H1 (cell line): ENCODE data around the gene WRAP73.
"Not testable (repeated sequence)": the region's sequence is repeated elsewhere in the genome, so short reads cannot be mapped to it uniquely, and the experiment has no call there.

ENCODE experiments used
- BCL11A ChIP-seq, 2 experiments: IDR thresholded peaks; one replicate each; pipeline ENCODE4 v1.6.1; 2011; ENCODE audit warnings: low read depth in 2 of 2, low read length in 2 of 2, mild to moderate bottlenecking in 2 of 2
- BRCA1 ChIP-seq: IDR thresholded peaks from 2 replicates; pipeline ENCODE4 v1.6.1; 2012; ENCODE audit warnings: low read depth, low read length, improper control_type of control experiment
- CREB1 ChIP-seq: IDR thresholded peaks from 2 replicates; pipeline ENCODE4 v1.6.1; 2012; ENCODE audit warnings: inconsistent platforms
- EZH2 ChIP-seq: fragments of 200-600 bp; sonication (generic); IDR thresholded peaks from 2 replicates; pipeline ENCODE4 v1.7.1; 2012; ENCODE audit warnings: low read depth, mild to moderate bottlenecking, moderate library complexity, low read length, inconsistent platforms; ENCODE audit not compliant: severe bottlenecking
- JUND ChIP-seq: IDR thresholded peaks from 2 replicates; pipeline ENCODE4 v1.6.1; 2011; ENCODE audit warnings: mild to moderate bottlenecking, improper control_type of control experiment, low read length
- MAFK ChIP-seq: IDR thresholded peaks from 2 replicates; pipeline ENCODE4 v1.6.1; 2012; ENCODE audit warnings: low read depth, mild to moderate bottlenecking, improper control_type of control experiment, low read length
- POLR2A ChIP-seq, 2 experiments: IDR thresholded peaks; 1 replicate in 1 of 2; 2 replicates in 1 of 2; pipeline ENCODE4 v1.6.1; 2011; ENCODE audit warnings: low read depth in 2 of 2, low read length in 2 of 2, mild to moderate bottlenecking in 2 of 2; ENCODE audit errors: control extremely low read depth in 1 of 2
- SIRT6 ChIP-seq: IDR thresholded peaks from one replicate; pipeline ENCODE4 v1.7.1; 2012; ENCODE audit warnings: low read length, inconsistent platforms
- SP1 ChIP-seq: IDR thresholded peaks from 2 replicates; pipeline ENCODE4 v1.6.1; 2011; ENCODE audit warnings: low read depth, low read length
- SP2 ChIP-seq: IDR thresholded peaks from 2 replicates; pipeline ENCODE4 v1.6.1; 2012; ENCODE audit warnings: mild to moderate bottlenecking, low read length, inconsistent platforms
- SRF ChIP-seq: IDR thresholded peaks from 2 replicates; pipeline ENCODE4 v1.6.1; 2011; ENCODE audit warnings: mild to moderate bottlenecking, low read depth, low read length, moderate library complexity
- USF2 ChIP-seq: IDR thresholded peaks from 2 replicates; pipeline ENCODE4 v1.6.1; 2011; ENCODE audit warnings: low read length, improper control_type of control experiment
- TF ChIP-seq, protein P1 (sequence below), 3 experiments: IDR thresholded peaks; 1 replicate in 2 of 3; 2 replicates in 1 of 3; pipeline versions ENCODE4 v1.5.1 to v1.6.1; 2011; ENCODE audit warnings: low read length in 3 of 3, mild to moderate bottlenecking in 3 of 3, inconsistent platforms in 2 of 3, low read depth in 1 of 3, moderate library complexity in 1 of 3; ENCODE audit not compliant: insufficient read depth in 1 of 3; ENCODE audit errors: control extremely low read depth in 1 of 3

- TF ChIP-seq USF2; SRF; EZH2; POLR2A (IDR thresholded peaks at IDR 0.05; ENCODE audit: control extremely low read depth in 1 of 2, low read depth in 2 of 2, low read length in 2 of 2); SIRT6; JUND; SP1; BCL11A (IDR thresholded peaks at IDR 0.05; ENCODE audit: low read depth in 2 of 2, low read length in 2 of 2); BRCA1; MAFK; CREB1; SP2: not testable (repeated sequence)
- TF ChIP-seq, protein P1, sequence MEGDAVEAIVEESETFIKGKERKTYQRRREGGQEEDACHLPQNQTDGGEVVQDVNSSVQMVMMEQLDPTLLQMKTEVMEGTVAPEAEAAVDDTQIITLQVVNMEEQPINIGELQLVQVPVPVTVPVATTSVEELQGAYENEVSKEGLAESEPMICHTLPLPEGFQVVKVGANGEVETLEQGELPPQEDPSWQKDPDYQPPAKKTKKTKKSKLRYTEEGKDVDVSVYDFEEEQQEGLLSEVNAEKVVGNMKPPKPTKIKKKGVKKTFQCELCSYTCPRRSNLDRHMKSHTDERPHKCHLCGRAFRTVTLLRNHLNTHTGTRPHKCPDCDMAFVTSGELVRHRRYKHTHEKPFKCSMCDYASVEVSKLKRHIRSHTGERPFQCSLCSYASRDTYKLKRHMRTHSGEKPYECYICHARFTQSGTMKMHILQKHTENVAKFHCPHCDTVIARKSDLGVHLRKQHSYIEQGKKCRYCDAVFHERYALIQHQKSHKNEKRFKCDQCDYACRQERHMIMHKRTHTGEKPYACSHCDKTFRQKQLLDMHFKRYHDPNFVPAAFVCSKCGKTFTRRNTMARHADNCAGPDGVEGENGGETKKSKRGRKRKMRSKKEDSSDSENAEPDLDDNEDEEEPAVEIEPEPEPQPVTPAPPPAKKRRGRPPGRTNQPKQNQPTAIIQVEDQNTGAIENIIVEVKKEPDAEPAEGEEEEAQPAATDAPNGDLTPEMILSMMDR (IDR thresholded peaks at IDR 0.05; ENCODE audit: control extremely low read depth in 1 of 3, insufficient read depth in 1 of 3, low read depth in 1 of 3, low read length in 3 of 3) = not testable (repeated sequence)
Measured at GRCh38 chr1:3585353-3585868, 64.5 kb downstream of the WRAP73 start.
